Parietal lobe (tissue), 2 donors: ENCODE results near the gene GON4L. TPM values are rescaled to one million over a fixed set of nuclear protein-coding genes. Genes with fewer than 3 reads are reported as not detected.

Experiments
- small RNA-seq: library from RNA; depleted of rRNA; stranded (forward); fragments of <200 nt; gene quantifications from one replicate; pipeline ENCODE3, GENCODE V24; 2014; ENCODE audit warnings: low replicate concordance
- total RNA-seq: library from RNA; depleted of rRNA; stranded (reverse); fragments of >200 nt; gene quantifications from one replicate; pipeline ENCODE4 v1.2.3, GENCODE V29; 2014

GON4L gene
- 82.6 TPM for total RNA-seq

GRCh38 chr1:155856975-155857930 is at the start of gene GON4L:
GON4L (minus strand) TSS chr1:155857214; CDS start chr1:155853780, 3,434 bp downstream.

GRCh38 chr1:155859234-155859829 is 2.3 kb upstream of the GON4L start, which contains the start of gene SYT11:
SYT11 (plus strand) TSS chr1:155859567; CDS start chr1:155859762, 195 bp downstream.

Small RNA genes within 50 kb of the gene (small RNA-seq; reads per million reads assigned to genes)
- not detected for gene RF00015

Other genes starting within 250 kb of the GON4L start
- 61.7 TPM for gene MSTO1, start 247.0 kb downstream of the GON4L start, total RNA-seq
- gene YY1AP1, start 168.4 kb downstream of the GON4L start, total RNA-seq: 414 TPM
- gene DAP3, start 168.1 kb downstream of the GON4L start, total RNA-seq: 49.8 TPM
- gene SYT11, start 2.4 kb upstream of the GON4L start, total RNA-seq: 174 TPM
- 33.8 TPM for gene RIT1, start 54.1 kb upstream of the GON4L start, total RNA-seq
- 61.7 TPM for gene KHDC4, start 77.2 kb upstream of the GON4L start, total RNA-seq
- not detected for gene RXFP4, start 84.4 kb upstream of the GON4L start, total RNA-seq
- 185 TPM for gene ARHGEF2, start 121.3 kb upstream of the GON4L start, total RNA-seq
- 185 TPM for gene SSR2, start 163.7 kb upstream of the GON4L start, total RNA-seq
- gene UBQLN4, start 196.6 kb upstream of the GON4L start, total RNA-seq: 36.0 TPM
- gene LAMTOR2, start 197.6 kb upstream of the GON4L start, total RNA-seq: 33.2 TPM
- gene RAB25, start 203.9 kb upstream of the GON4L start, total RNA-seq: not detected
- 69.5 TPM for gene MEX3A, start 225.3 kb upstream of the GON4L start, total RNA-seq